DOHH2 (cell line): ENCODE measurements around the gene SMKR1.

ENCODE experiments used
- H3F3A ChIP-seq: fragments of 200-600 bp; sonication (generic), shearing (Covaris generic); 2 replicates; pipeline ENCODE4 v1.6.0; 2016; ENCODE audit warnings: antibody characterized with exemption, mild to moderate bottlenecking; ENCODE audit not compliant: control insufficient read depth, insufficient read depth
- H3K27ac ChIP-seq: fragments of 200-600 bp; sonication (generic); 2 replicates; pipeline ENCODE4 v1.5.1; 2014; ENCODE audit warnings: low read depth, mild to moderate bottlenecking, low read length, moderate library complexity
- H3K27me3 ChIP-seq: fragments of 200-600 bp; sonication (generic); 2 replicates; pipeline ENCODE4 v1.6.1; 2014; ENCODE audit warnings: mild to moderate bottlenecking, low read length, mixed read lengths; ENCODE audit not compliant: control insufficient read depth
- H3K36me3 ChIP-seq: fragments of 200-600 bp; sonication (generic); 2 replicates; pipeline ENCODE4 v1.6.1; 2014; ENCODE audit warnings: mild to moderate bottlenecking, low read length, moderate library complexity, mixed read lengths; ENCODE audit not compliant: control insufficient read depth
- H3K4me1 ChIP-seq: fragments of 200-600 bp; sonication (generic); 2 replicates; pipeline ENCODE4 v1.6.1; 2014; ENCODE audit warnings: mild to moderate bottlenecking, low read length, mixed read lengths; ENCODE audit not compliant: control insufficient read depth
- H3K4me2 ChIP-seq: fragments of 200-600 bp; sonication (generic); 2 replicates; pipeline ENCODE4 v1.6.0; 2014; ENCODE audit warnings: mild to moderate bottlenecking, low read length, moderate library complexity
- H3K4me3 ChIP-seq: fragments of 200-600 bp; sonication (generic); 2 replicates; pipeline ENCODE4 v1.5.1; 2014; ENCODE audit warnings: mild to moderate bottlenecking, low read length, mixed read lengths
- H3K79me2 ChIP-seq: fragments of 200-600 bp; sonication (generic); 2 replicates; pipeline ENCODE4 v1.6.1; 2014; ENCODE audit warnings: mild to moderate bottlenecking, low read length, mixed read lengths; ENCODE audit not compliant: control insufficient read depth
- H3K9me2 ChIP-seq: fragments of 200-600 bp; sonication (generic); replicated peaks from 2 replicates; pipeline ENCODE4 v1.6.1; 2014; ENCODE audit warnings: mild to moderate bottlenecking, low read length, mixed read lengths; ENCODE audit not compliant: control insufficient read depth
- H3K9me3 ChIP-seq: fragments of 200-600 bp; sonication (generic); 2 replicates; pipeline ENCODE4 v1.6.1; 2014; ENCODE audit warnings: antibody characterized with exemption, low read length, mixed read lengths; ENCODE audit not compliant: control insufficient read depth, insufficient read depth
- H4K20me1 ChIP-seq: fragments of 200-600 bp; sonication (generic); 2 replicates; pipeline ENCODE4 v1.6.0; 2014; ENCODE audit warnings: low read depth, mild to moderate bottlenecking, antibody characterized with exemption, low read length, moderate library complexity; ENCODE audit not compliant: control insufficient read depth, insufficient read depth
- EZH2phosphoT487 ChIP-seq: fragments of 200-600 bp; sonication (generic); IDR thresholded peaks from 2 replicates; pipeline ENCODE4 v1.6.1; 2017; ENCODE audit warnings: borderline replicate concordance, mild to moderate bottlenecking, antibody characterized with exemption, low read length, moderate library complexity, mixed read lengths
- TF ChIP-seq, protein P1 (sequence below): fragments of 200-600 bp; sonication (generic); IDR thresholded peaks from one replicate; pipeline ENCODE4 v1.5.1; 2014; ENCODE audit warnings: antibody characterized with exemption, mild to moderate bottlenecking, low read depth, low read length; ENCODE audit not compliant: poor library complexity, severe bottlenecking

SMKR1 gene

DNA sequence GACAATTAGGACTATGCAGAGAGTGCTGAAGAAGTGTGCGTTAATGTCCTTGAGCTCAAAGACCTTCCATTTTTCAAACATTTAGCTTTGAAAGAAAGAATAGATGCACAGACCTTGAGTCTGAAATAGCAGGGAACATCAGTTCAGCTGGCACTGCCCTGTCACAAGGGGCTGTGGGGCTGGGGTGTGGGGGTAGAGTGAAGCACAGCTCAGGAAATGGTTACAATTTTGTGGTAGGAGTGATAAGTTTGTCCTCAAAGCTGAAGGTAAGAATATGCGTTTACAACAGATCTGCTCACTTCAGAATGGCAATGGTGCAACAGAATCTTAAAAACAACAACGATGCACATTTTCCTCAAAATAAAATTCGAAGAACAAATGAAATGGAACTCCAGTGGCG is 33.6 kb downstream of the SMKR1 start:
- H3K9me2 ChIP-seq, result no peaks in the 10 kb centered on the region
- TF ChIP-seq EZH2phosphoT487, result no peak
- TF ChIP-seq, protein P1, sequence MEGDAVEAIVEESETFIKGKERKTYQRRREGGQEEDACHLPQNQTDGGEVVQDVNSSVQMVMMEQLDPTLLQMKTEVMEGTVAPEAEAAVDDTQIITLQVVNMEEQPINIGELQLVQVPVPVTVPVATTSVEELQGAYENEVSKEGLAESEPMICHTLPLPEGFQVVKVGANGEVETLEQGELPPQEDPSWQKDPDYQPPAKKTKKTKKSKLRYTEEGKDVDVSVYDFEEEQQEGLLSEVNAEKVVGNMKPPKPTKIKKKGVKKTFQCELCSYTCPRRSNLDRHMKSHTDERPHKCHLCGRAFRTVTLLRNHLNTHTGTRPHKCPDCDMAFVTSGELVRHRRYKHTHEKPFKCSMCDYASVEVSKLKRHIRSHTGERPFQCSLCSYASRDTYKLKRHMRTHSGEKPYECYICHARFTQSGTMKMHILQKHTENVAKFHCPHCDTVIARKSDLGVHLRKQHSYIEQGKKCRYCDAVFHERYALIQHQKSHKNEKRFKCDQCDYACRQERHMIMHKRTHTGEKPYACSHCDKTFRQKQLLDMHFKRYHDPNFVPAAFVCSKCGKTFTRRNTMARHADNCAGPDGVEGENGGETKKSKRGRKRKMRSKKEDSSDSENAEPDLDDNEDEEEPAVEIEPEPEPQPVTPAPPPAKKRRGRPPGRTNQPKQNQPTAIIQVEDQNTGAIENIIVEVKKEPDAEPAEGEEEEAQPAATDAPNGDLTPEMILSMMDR, result no peak

DNA sequence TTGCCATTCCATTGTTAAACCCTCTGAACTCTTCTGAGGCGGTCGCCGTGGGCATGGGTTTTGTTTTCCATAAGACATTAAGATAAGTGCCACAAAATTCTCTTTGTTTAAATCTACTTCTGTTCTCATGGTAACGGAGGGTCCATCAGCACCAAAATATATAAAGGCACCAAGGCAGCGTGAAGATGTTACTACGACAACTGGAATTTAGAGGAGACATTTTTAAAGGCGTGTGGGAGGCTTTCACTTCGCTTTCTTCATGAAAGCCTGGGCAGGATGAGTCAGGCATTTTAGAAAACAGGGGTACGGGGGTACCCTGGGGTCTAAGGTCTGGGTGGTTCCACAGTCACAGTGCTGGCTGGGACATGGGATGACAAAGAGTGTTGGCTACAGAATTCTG is 34.0 kb downstream of the SMKR1 start:
- H3K79me2 ChIP-seq, result no peaks in the 10 kb centered on the region
- H3F3A ChIP-seq, result no peaks in the 10 kb centered on the region
- no peaks in the 10 kb centered on the region for H3K9me3 ChIP-seq
- H3K27ac ChIP-seq, result no peak overlapping the region
- H3K4me2 ChIP-seq, result no peak overlapping the region
- TF ChIP-seq, protein P1, result no peak
- TF ChIP-seq EZH2phosphoT487, result no peak
- H3K36me3 ChIP-seq, result no peaks in the 10 kb centered on the region
- no peaks in the 10 kb centered on the region for H3K4me1 ChIP-seq
- H3K27me3 ChIP-seq, result peaks cover 7% of the 10 kb centered on the region; the same call in 1 of the 2 replicates
- no peak overlapping the region for H3K4me3 ChIP-seq
- H4K20me1 ChIP-seq, result no peaks in the 10 kb centered on the region
- no peaks in the 10 kb centered on the region for H3K9me2 ChIP-seq

More for the DNA sequence above, 33.6 kb downstream of the SMKR1 start:
- Histone ChIP-seq H3F3A (no peaks in the 10 kb centered on the region), H3K4me3 (no peak overlapping the region), H3K79me2 (no peaks in the 10 kb centered on the region), H3K27me3 (peaks cover 7% of the 10 kb centered on the region; the same call in 1 of the 2 replicates), H3K36me3 (no peaks in the 10 kb centered on the region), H4K20me1 (no peaks in the 10 kb centered on the region), H3K4me2 (no peak overlapping the region), H3K27ac (no peak overlapping the region), H3K9me3 (no peaks in the 10 kb centered on the region), H3K4me1 (no peaks in the 10 kb centered on the region)

DNA sequence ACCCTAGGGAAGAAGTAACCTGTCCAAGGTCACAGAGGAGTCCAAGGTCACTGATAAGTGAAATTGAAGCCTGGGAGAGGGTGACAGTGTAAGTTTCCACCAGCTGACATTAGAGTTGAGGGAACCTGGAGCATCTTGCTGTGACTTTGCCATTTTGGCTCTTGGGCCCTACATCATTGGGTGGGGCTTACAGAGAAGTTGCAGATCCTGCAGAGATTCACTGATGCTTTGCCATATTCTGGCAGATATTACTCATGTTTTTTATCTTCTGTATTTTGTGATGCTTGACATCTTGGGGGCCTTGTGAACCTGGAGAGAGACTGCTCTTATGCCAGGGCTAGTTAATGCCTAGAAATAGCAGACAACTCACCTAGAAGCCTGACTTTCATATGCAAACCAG is 36.5 kb downstream of the SMKR1 start:
- H3K4me1 ChIP-seq, result no peaks in the 10 kb centered on the region

More for the DNA sequence above, 36.5 kb downstream of the SMKR1 start:
- Histone ChIP-seq H3F3A (no peaks in the 10 kb centered on the region), H3K4me3 (no peak overlapping the region), H3K4me2 (no peak overlapping the region), H3K36me3 (no peaks in the 10 kb centered on the region), H3K9me2 (no peaks in the 10 kb centered on the region), H3K9me3 (no peaks in the 10 kb centered on the region), H4K20me1 (no peaks in the 10 kb centered on the region), H3K79me2 (no peaks in the 10 kb centered on the region), H3K27ac (no peak overlapping the region), H3K27me3 (peaks cover 7% of the 10 kb centered on the region; the same call in 1 of the 2 replicates)
- no peak for TF ChIP-seq EZH2phosphoT487
- TF ChIP-seq, protein P1, result no peak
